Measurements from ENCODE around the gene SARDH. TPM values are rescaled to one million over a fixed set of nuclear protein-coding genes. Genes with fewer than 3 reads are reported as not detected.

The SARDH gene
- total and polyA plus RNA-seq, 2 donors (not counting 3 experiments of a cell fraction or from before 2014, with no cell fraction given) = 0.19 to 0.44 TPM

DNA sequence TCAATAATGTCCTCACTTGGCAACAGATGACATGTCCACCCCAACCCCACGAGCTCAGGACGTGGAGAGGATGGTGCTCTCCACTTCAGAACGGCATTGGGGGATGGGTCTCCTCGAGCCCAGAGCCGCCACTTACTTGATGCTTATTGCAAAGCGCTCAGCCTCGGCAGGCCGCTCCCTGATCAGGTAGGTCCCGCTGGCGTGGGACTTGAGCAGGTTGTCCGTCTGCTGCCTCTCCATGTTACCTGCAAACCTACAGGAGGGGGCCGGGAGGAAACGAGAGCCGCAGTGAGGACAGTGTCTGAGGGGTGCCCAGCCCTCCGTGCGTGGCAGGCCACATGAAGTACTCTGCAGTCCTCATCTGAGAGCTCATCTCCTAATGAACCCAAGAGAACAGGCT lies 36.6 kb upstream of the SARDH start:
- no peak overlapping the region for H2AFZ ChIP-seq (ENCODE audit: low read depth, low read length)
- dilution Hi-C loops (cut with MboI; ENCODE audit: extremely low pct_ligation_motif_present, low sequenced_read_pairs) = no loop called here
- BruUV-seq (replicated peaks) = no TSS peak
- H3K4me1 ChIP-seq (ENCODE audit: control insufficient read depth, extremely low read depth, insufficient read depth, low read length) = no peaks in the 10 kb centered on the region
- H3K9me3 ChIP-seq (replicated peaks; ENCODE audit: control insufficient read depth, insufficient read depth, low read length) = no peaks in the 10 kb centered on the region
- ChIA-PET POLR2A (no interaction called here), CTCF (interaction anchor here (1.8 kb wide), 1 partner anchor 32 kb away, joined by 6 read pairs; no protein-coding TSS in a partner anchor)
- TF ChIP-seq POLR2AphosphoS5 (IDR thresholded peaks at IDR 0.05; ENCODE audit: insufficient read depth, low read depth, low read length) (no peak), MYC (IDR thresholded peaks at IDR 0.05; ENCODE audit: low read depth, low read length) (no peak), POLR2A (IDR thresholded peaks at IDR 0.05; ENCODE audit: low read depth, low read length) (no peak), EZH2 (IDR thresholded peaks at IDR 0.05; ENCODE audit: borderline replicate concordance, low read depth, low read length, severe bottlenecking) (no peak), GATA2 (IDR thresholded peaks at IDR 0.05; ENCODE audit: insufficient read depth, insufficient read length, low read depth, low read length) (no peak), FOS (IDR thresholded peaks at IDR 0.05; ENCODE audit: borderline replicate concordance, insufficient read depth, low read length) (no peak), JUN (IDR thresholded peaks at IDR 0.05; ENCODE audit: borderline replicate concordance, insufficient read depth, insufficient read length, low read depth) (no peak)
- TF ChIP-seq, protein P1, sequence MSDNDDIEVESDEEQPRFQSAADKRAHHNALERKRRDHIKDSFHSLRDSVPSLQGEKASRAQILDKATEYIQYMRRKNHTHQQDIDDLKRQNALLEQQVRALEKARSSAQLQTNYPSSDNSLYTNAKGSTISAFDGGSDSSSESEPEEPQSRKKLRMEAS (IDR thresholded peaks at IDR 0.05; ENCODE audit: insufficient read depth, insufficient read length) = no peak
- TF ChIP-seq, protein P2, sequence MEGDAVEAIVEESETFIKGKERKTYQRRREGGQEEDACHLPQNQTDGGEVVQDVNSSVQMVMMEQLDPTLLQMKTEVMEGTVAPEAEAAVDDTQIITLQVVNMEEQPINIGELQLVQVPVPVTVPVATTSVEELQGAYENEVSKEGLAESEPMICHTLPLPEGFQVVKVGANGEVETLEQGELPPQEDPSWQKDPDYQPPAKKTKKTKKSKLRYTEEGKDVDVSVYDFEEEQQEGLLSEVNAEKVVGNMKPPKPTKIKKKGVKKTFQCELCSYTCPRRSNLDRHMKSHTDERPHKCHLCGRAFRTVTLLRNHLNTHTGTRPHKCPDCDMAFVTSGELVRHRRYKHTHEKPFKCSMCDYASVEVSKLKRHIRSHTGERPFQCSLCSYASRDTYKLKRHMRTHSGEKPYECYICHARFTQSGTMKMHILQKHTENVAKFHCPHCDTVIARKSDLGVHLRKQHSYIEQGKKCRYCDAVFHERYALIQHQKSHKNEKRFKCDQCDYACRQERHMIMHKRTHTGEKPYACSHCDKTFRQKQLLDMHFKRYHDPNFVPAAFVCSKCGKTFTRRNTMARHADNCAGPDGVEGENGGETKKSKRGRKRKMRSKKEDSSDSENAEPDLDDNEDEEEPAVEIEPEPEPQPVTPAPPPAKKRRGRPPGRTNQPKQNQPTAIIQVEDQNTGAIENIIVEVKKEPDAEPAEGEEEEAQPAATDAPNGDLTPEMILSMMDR (IDR thresholded peaks at IDR 0.05; ENCODE audit: extremely low read depth in 1 of 2, insufficient read depth in 1 of 2, low read depth in 1 of 2, low read length in 2 of 2) = no peak
- no peaks in the 10 kb centered on the region for H3K79me2 ChIP-seq (ENCODE audit: control insufficient read depth, insufficient read depth, low read length)
- FAIRE-seq (no peak), DNase-seq (ENCODE audit: low read depth, low spot score) (no peak)
- H3K4me2 ChIP-seq (ENCODE audit: insufficient read depth, low read length) = no peak overlapping the region
- peaks cover 6 to 33% of the 10 kb centered on the region in 2 experiments for H3K36me3 ChIP-seq (ENCODE audit: control insufficient read depth in 2 of 2, extremely low read depth in 1 of 2, insufficient read depth in 2 of 2, low read length in 2 of 2)
- no peaks in the 10 kb centered on the region for H3K9me1 ChIP-seq (replicated peaks; ENCODE audit: control insufficient read depth, extremely low read depth, insufficient read depth, low read length)
- no peak overlapping the region for H3K9ac ChIP-seq (replicated peaks; ENCODE audit: extremely low read depth, insufficient read depth, low read length)
- intact Hi-C loops (cut with micrococcal nuclease) = no loop called here
- no peaks in the 10 kb centered on the region for H3K27me3 ChIP-seq (ENCODE audit: control insufficient read depth in 2 of 2, insufficient read depth in 2 of 2, low read length in 2 of 2)
- H3K4me3 ChIP-seq (replicated peaks in 1 of 3; ENCODE audit: insufficient read depth in 1 of 3, low read depth in 1 of 3, low read length in 3 of 3) = no peak overlapping the region
- no peak overlapping the region for H3K27ac ChIP-seq (ENCODE audit: insufficient read depth, low read depth, low read length)
- no peaks in the 10 kb centered on the region for H4K20me1 ChIP-seq (replicated peaks; ENCODE audit: control insufficient read depth, extremely low read depth, insufficient read depth, low read length)
